GM12873 (cell line): Measurements from ENCODE around the gene HNRNPF.

Experiments
- CTCF ChIP-seq: IDR thresholded peaks from 2 replicates; pipeline ENCODE4 v1.5.1; 2012; ENCODE audit warnings: low read depth, mild to moderate bottlenecking, moderate library complexity, low read length, control low read depth; ENCODE audit not compliant: insufficient read depth; ENCODE audit errors: missing control alignments

The HNRNPF gene

GRCh38 chr10:43352951-43353350, 56.0 kb downstream of the HNRNPF start:
- no peak for TF ChIP-seq CTCF

- no peak for TF ChIP-seq CTCF
Observed at GRCh38 chr10:43351301-43351700, 57.7 kb downstream of the HNRNPF start.

- no peak for TF ChIP-seq CTCF
Observed at GRCh38 chr10:43350686-43351085, 58.3 kb downstream of the HNRNPF start.

GRCh38 chr10:43350156-43350555, 58.8 kb downstream of the HNRNPF start:
- TF ChIP-seq CTCF: no peak

GRCh38 chr10:43348511-43349312, 60.3 kb downstream of the HNRNPF start:
- TF ChIP-seq CTCF: peak; percentile 97

GRCh38 chr10:43347997-43348396, 61.0 kb downstream of the HNRNPF start:
- no peak for TF ChIP-seq CTCF

- TF ChIP-seq CTCF: no peak
Observed at GRCh38 chr10:43344051-43344450, 64.9 kb downstream of the HNRNPF start.
